ENCODE results near the gene CIC.
"Not testable (repeated sequence)": the region's sequence is repeated elsewhere in the genome, so short reads cannot be mapped to it uniquely, and the experiment has no call there.

Gene CIC

GRCh38 chr19:42335971-42336370, 66.9 kb downstream of the CIC start:
- no peak for DNase-seq

- DNase-seq, result not testable (repeated sequence)
Measured at GRCh38 chr19:42339126-42339860, 70.2 kb downstream of the CIC start.

- DNase-seq, result not testable (repeated sequence)
Measured at GRCh38 chr19:42339922-42340321, 70.9 kb downstream of the CIC start.

GRCh38 chr19:42343344-42344110, 74.5 kb downstream of the CIC start:
- DNase-seq, result no peak

GRCh38 chr19:42344336-42344893, 75.4 kb downstream of the CIC start:
- no peak for DNase-seq
